ENCODE data around the gene POU2AF1. TPM values are rescaled to one million over a fixed set of nuclear protein-coding genes. Genes with fewer than 3 reads are reported as not detected.

The POU2AF1 gene
- total RNA-seq, 2 experiments from 2014 or later = 3.6 to 4.5 TPM

DNA sequence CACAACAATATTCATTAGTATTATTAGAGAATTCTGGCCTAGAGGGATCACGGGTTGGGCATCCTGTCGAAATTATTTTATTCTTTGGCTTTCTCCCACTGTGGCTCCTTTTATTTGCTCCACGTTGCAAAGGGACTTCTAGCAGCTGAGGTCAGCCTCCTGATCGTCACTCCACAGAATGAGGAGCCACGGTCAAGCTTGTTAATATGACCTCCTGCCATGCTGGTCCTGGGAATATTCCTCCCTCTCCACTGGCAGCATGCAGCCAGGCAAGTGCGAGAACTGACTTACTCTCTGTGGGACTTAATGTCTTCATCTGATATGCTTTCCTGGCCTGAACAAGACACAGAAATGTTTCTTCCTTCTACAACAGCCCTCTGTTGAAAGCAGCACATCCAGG is 59.8 kb downstream of the POU2AF1 start:
- H3K27ac Mint-ChIP-seq = no peak overlapping the region
- POLR2A ChIA-PET = no interaction called here
- H3K4me1 Mint-ChIP-seq (ENCODE audit: low read depth) = no peaks in the 10 kb centered on the region
- H3K36me3 Mint-ChIP-seq (ENCODE audit: low read depth) = no peaks in the 10 kb centered on the region
- CTCF ChIA-PET = interaction anchor here (1.3 kb wide), 1 partner anchor 127 kb away, joined by 4 read pairs; no protein-coding TSS in a partner anchor
- DNase-seq (no peak), ATAC-seq (no peak)
- TF ChIP-seq, protein P1, sequence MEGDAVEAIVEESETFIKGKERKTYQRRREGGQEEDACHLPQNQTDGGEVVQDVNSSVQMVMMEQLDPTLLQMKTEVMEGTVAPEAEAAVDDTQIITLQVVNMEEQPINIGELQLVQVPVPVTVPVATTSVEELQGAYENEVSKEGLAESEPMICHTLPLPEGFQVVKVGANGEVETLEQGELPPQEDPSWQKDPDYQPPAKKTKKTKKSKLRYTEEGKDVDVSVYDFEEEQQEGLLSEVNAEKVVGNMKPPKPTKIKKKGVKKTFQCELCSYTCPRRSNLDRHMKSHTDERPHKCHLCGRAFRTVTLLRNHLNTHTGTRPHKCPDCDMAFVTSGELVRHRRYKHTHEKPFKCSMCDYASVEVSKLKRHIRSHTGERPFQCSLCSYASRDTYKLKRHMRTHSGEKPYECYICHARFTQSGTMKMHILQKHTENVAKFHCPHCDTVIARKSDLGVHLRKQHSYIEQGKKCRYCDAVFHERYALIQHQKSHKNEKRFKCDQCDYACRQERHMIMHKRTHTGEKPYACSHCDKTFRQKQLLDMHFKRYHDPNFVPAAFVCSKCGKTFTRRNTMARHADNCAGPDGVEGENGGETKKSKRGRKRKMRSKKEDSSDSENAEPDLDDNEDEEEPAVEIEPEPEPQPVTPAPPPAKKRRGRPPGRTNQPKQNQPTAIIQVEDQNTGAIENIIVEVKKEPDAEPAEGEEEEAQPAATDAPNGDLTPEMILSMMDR (IDR thresholded peaks at IDR 0.05) = no peak
- H3K9me3 Mint-ChIP-seq = no peaks in the 10 kb centered on the region
- peaks cover 7% of the 10 kb centered on the region for H3K27me3 Mint-ChIP-seq
- intact Hi-C loops (cut with micrococcal nuclease) = no loop called here
- no peak overlapping the region for H3K4me3 Mint-ChIP-seq

GRCh38 chr11:111312076-111312475 is 67.0 kb downstream of the POU2AF1 start:
- H3K4me3 Mint-ChIP-seq = no peak overlapping the region
- POLR2A ChIA-PET = no interaction called here
- no peaks in the 10 kb centered on the region for H3K4me1 Mint-ChIP-seq (ENCODE audit: low read depth)
- CTCF ChIA-PET = interaction anchor here (1.9 kb wide), 1 partner anchor 29 kb away, joined by 8 read pairs; no protein-coding TSS in a partner anchor
- DNase-seq = no peak
- intact Hi-C loops (cut with micrococcal nuclease) = no loop called here
- TF ChIP-seq, protein P1 (IDR thresholded peaks at IDR 0.05) = no peak
- ATAC-seq = no peak
- peaks cover 4% of the 10 kb centered on the region for H3K9me3 Mint-ChIP-seq
- H3K36me3 Mint-ChIP-seq (ENCODE audit: low read depth) = no peaks in the 10 kb centered on the region
- peaks cover 10% of the 10 kb centered on the region for H3K27me3 Mint-ChIP-seq
- H3K27ac Mint-ChIP-seq = no peak overlapping the region

GRCh38 chr11:111310723-111311122 is 68.4 kb downstream of the POU2AF1 start:
- TF ChIP-seq, protein P1 (IDR thresholded peaks at IDR 0.05) = no peak
- ChIA-PET POLR2A (no interaction called here), CTCF (interaction anchor here (1.9 kb wide), 1 partner anchor 28 kb away, joined by 8 read pairs; no protein-coding TSS in a partner anchor)
- intact Hi-C loops (cut with micrococcal nuclease) = no loop called here
- Mint-ChIP-seq H3K4me3 (no peak overlapping the region), H3K27me3 (peaks cover 13% of the 10 kb centered on the region), H3K4me1 (ENCODE audit: low read depth) (no peaks in the 10 kb centered on the region), H3K36me3 (ENCODE audit: low read depth) (no peaks in the 10 kb centered on the region), H3K27ac (no peak overlapping the region), H3K9me3 (peaks cover 4% of the 10 kb centered on the region)
- DNase-seq (no peak), ATAC-seq (no peak)

DNA sequence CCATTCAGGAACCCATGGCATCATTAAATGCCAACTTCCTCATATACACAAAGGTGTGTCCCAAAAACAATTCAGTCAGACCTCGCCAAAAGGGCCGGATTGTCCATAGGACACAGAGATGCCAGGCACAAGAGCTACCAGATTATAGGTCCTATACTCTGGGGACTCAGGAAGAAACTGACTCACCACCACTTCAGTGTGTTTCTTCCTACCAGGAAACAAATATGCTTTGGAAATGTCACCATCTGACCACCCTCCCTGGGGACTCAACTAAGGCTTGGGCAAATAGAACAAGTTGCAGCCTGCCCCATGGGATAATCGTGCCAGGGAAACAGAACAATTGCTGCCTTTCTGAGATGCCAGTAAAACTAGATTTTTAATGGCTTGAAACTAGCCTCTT is 69.0 kb downstream of the POU2AF1 start:
- Mint-ChIP-seq H3K9me3 (peaks cover 4% of the 10 kb centered on the region), H3K27me3 (peaks cover 13% of the 10 kb centered on the region), H3K36me3 (ENCODE audit: low read depth) (no peaks in the 10 kb centered on the region), H3K27ac (no peak overlapping the region), H3K4me3 (no peak overlapping the region), H3K4me1 (ENCODE audit: low read depth) (no peaks in the 10 kb centered on the region)
- no peak for ATAC-seq
- intact Hi-C loops (cut with micrococcal nuclease) = no loop called here
- ChIA-PET CTCF (no interaction called here), POLR2A (no interaction called here)
- DNase-seq = no peak
- TF ChIP-seq, protein P1 (IDR thresholded peaks at IDR 0.05) = no peak

- intact Hi-C loops (cut with micrococcal nuclease) = no loop called here
Observed at GRCh38 chr11:111309215-111309915, 69.7 kb downstream of the POU2AF1 start.

More at GRCh38 chr11:111309215-111309915, 69.7 kb downstream of the POU2AF1 start:
- H3K4me3 Mint-ChIP-seq = no peak overlapping the region
- ATAC-seq = no peak
- H3K36me3 Mint-ChIP-seq (ENCODE audit: low read depth) = no peaks in the 10 kb centered on the region
- no peak for DNase-seq
- no peaks in the 10 kb centered on the region for H3K4me1 Mint-ChIP-seq (ENCODE audit: low read depth)
- ChIA-PET CTCF (no interaction called here), POLR2A (no interaction called here)
- H3K27ac Mint-ChIP-seq = no peak overlapping the region
- H3K9me3 Mint-ChIP-seq = peaks cover 4% of the 10 kb centered on the region
- peaks cover 12% of the 10 kb centered on the region for H3K27me3 Mint-ChIP-seq
- TF ChIP-seq, protein P1 (IDR thresholded peaks at IDR 0.05) = no peak

All from activated CD8-positive, alpha-beta T cell treated with anti-CD3 and anti-CD28 coated beads for 36 hours (primary cell).